MCF 10A (cell line): Measurements from ENCODE around the gene IL20. TPM values are rescaled to one million over a fixed set of nuclear protein-coding genes. Genes with fewer than 3 reads are reported as not detected.
"Not testable (repeated sequence)": the region's sequence is repeated elsewhere in the genome, so short reads cannot be mapped to it uniquely, and the experiment has no call there.

Source experiments
- BruUV-seq: library from RNA; stranded (reverse); fragments of 400-500 nt; replicated peaks from 2 replicates; lab custom pipeline; 2021; lab: Mats Ljungman, UMichigan
- CTCF ChIA-PET: fragments of 300-600 bp; sonication (Branson Sonifier 250); formaldehyde crosslinking; extraction: SDS; loops from one replicate; lab custom pipeline; 2021; ENCODE audit warnings: antibody characterized with exemption, inconsistent platforms; lab: Yijun Ruan, JAX
- POLR2A ChIA-PET: fragments of 300-600, 350-650 bp; sonication (Branson Sonifier 250); formaldehyde crosslinking; extraction: SDS; loops from one replicate; lab custom pipeline; 2020; ENCODE audit warnings: antibody characterized with exemption, inconsistent platforms; lab: Yijun Ruan, JAX
- DNase-seq: peaks from one replicate; pipeline ENCODE4 v3.0.0-alpha.2; 2018; ENCODE audit not compliant: unreplicated experiment
- H3K27ac Mint-ChIP-seq: one replicate; pipeline ENCODE4 v1.8.0; 2022; ENCODE audit warnings: mild to moderate bottlenecking, low read depth, mixed read lengths; ENCODE audit not compliant: unreplicated experiment
- H3K27me3 Mint-ChIP-seq: one replicate; pipeline ENCODE4 v1.8.0; 2022; ENCODE audit warnings: mixed read lengths; ENCODE audit not compliant: insufficient read depth, unreplicated experiment
- H3K36me3 Mint-ChIP-seq: one replicate; pipeline ENCODE4 v1.8.0; 2022; ENCODE audit warnings: mild to moderate bottlenecking, moderate library complexity, mixed read lengths; ENCODE audit not compliant: insufficient read depth, unreplicated experiment
- H3K4me1 Mint-ChIP-seq: one replicate; pipeline ENCODE4 v1.8.0; 2022; ENCODE audit warnings: mixed read lengths; ENCODE audit not compliant: insufficient read depth, unreplicated experiment
- H3K4me3 Mint-ChIP-seq: one replicate; pipeline ENCODE4 v1.8.0; 2022; ENCODE audit warnings: mild to moderate bottlenecking, moderate library complexity, mixed read lengths; ENCODE audit not compliant: unreplicated experiment
- H3K9me3 Mint-ChIP-seq: one replicate; pipeline ENCODE4 v1.8.0; 2022; ENCODE audit warnings: mixed read lengths; ENCODE audit not compliant: unreplicated experiment
- CTCF ChIP-seq: fragments of 200-600 bp; IDR thresholded peaks from one replicate; pipeline ENCODE4 v1.8.0; 2022; ENCODE audit warnings: antibody characterized with exemption, mild to moderate bottlenecking; ENCODE audit not compliant: unreplicated experiment
- intact Hi-C: fragments of 100-400 bp; cut with micrococcal nuclease; formaldehyde crosslinking; loops from 2 replicates; pipeline ENCODE4 v1.14.1; 2022
- total RNA-seq: library from RNA; stranded (reverse); gene quantifications from 2 replicates; pipeline ENCODE4 v1.2.3, GENCODE V29; 2022

IL20 gene
- total RNA-seq, 1 experiment from 2014 or later = not detected

GRCh38 chr1:206853696-206854095, 11.7 kb upstream of the IL20 start:
- CTCF ChIA-PET = interaction anchor here (0.6 to 2.8 kb wide), 8 partner anchors 9 to 219 kb away, joined by 3 to 14 read pairs (median 3); partner anchors contain the start of gene IL20
- H3K9me3 Mint-ChIP-seq, DNase-seq, H3K27ac Mint-ChIP-seq, H3K36me3 Mint-ChIP-seq, H3K4me1 Mint-ChIP-seq, BruUV-seq, intact Hi-C loops, H3K4me3 Mint-ChIP-seq: not testable (repeated sequence)
- peaks cover 22% of the 10 kb centered on the region for H3K27me3 Mint-ChIP-seq
- POLR2A ChIA-PET = interaction anchor here (1.7 kb wide), 1 partner anchor 42 kb away, joined by 4 read pairs; no protein-coding TSS in a partner anchor

- intact Hi-C loops = no loop called here
- TF ChIP-seq CTCF = no peak
- ChIA-PET POLR2A (interaction anchor here (1.7 kb wide), 1 partner anchor 41 kb away, joined by 4 read pairs; no protein-coding TSS in a partner anchor), CTCF (interaction anchor here (0.6 to 2.8 kb wide), 9 partner anchors 10 to 121 kb away, joined by 3 to 8 read pairs (median 4); no protein-coding TSS in a partner anchor)
- no peaks in the 10 kb centered on the region for H3K36me3 Mint-ChIP-seq
- peaks cover 6% of the 10 kb centered on the region for H3K4me1 Mint-ChIP-seq
- H3K9me3 Mint-ChIP-seq = peaks cover 7% of the 10 kb centered on the region
- BruUV-seq = no TSS peak
- DNase-seq = no peak
- no peak overlapping the region for H3K27ac Mint-ChIP-seq
- no peak overlapping the region for H3K4me3 Mint-ChIP-seq
- H3K27me3 Mint-ChIP-seq = peaks cover 14% of the 10 kb centered on the region
These were observed 10.9 kb upstream of the IL20 start for GRCh38 chr1:206854401-206855129.

GRCh38 chr1:206855859-206856258, 9.6 kb upstream of the IL20 start:
- POLR2A ChIA-PET = interaction anchor here (0.6 to 0.8 kb wide), 3 partner anchors 21 to 244 kb away, joined by 3 read pairs; no protein-coding TSS in a partner anchor
- no peaks in the 10 kb centered on the region for H3K36me3 Mint-ChIP-seq
- peaks cover 7% of the 10 kb centered on the region for H3K9me3 Mint-ChIP-seq
- H3K27me3 Mint-ChIP-seq = peaks cover 9% of the 10 kb centered on the region
- no peak for DNase-seq
- H3K4me3 Mint-ChIP-seq = no peak overlapping the region
- peaks cover 6% of the 10 kb centered on the region for H3K4me1 Mint-ChIP-seq
- H3K27ac Mint-ChIP-seq = no peak overlapping the region
- no peak for TF ChIP-seq CTCF
- BruUV-seq = no TSS peak
- intact Hi-C loops = no loop called here
- CTCF ChIA-PET = interaction anchor here (0.6 to 7.3 kb wide), 6 partner anchors 9 to 108 kb away, joined by 3 to 70 read pairs (median 4); partner anchors contain the start of gene IL20

- peaks cover 7% of the 10 kb centered on the region for H3K9me3 Mint-ChIP-seq
- intact Hi-C loops = no loop called here
- CTCF ChIA-PET = interaction anchor here (0.5 to 7.3 kb wide), 10 partner anchors 8 to 548 kb away, joined by 3 to 70 read pairs (median 4); partner anchors contain the start of gene IL20
- no peaks in the 10 kb centered on the region for H3K36me3 Mint-ChIP-seq
- peak; percentile 17 for TF ChIP-seq CTCF
- POLR2A ChIA-PET = interaction anchor here (0.5 to 0.8 kb wide), 3 partner anchors 22 to 61 kb away, joined by 3 read pairs; no protein-coding TSS in a partner anchor
- no peak overlapping the region for H3K27ac Mint-ChIP-seq
- DNase-seq = peak; percentile 54
- H3K4me3 Mint-ChIP-seq = no peak overlapping the region
- BruUV-seq = no TSS peak
- no peaks in the 10 kb centered on the region for H3K4me1 Mint-ChIP-seq
- peaks cover 18% of the 10 kb centered on the region for H3K27me3 Mint-ChIP-seq
These were observed 8.6 kb upstream of the IL20 start for GRCh38 chr1:206856674-206857464.
